Suprapubic skin (tissue), 4 donors: ENCODE results near the gene MMP8. TPM values are rescaled to one million over a fixed set of nuclear protein-coding genes. Genes with fewer than 3 reads are reported as not detected.

Experiments
- total RNA-seq, 4 donors: library from RNA; depleted of rRNA; stranded (reverse); fragments of >200 nt; gene quantifications; one replicate each; pipeline ENCODE4 v1.1.0, GENCODE V29; 2016

Gene MMP8
- total RNA-seq, 4 donors from 2014 or later, result 0.15 TPM; not detected in 3

Other genes starting within 250 kb of the MMP8 start
- gene MMP7, start 194.2 kb downstream of the MMP8 start, total RNA-seq, result 100 to 1,000 TPM in 1 of 4 donors, 10 to 100 TPM in 3; 29.9 to 155 (median 81.8) TPM
- not detected for gene MMP20, start 99.6 kb downstream of the MMP8 start, total RNA-seq
- gene MMP27, start 19.2 kb downstream of the MMP8 start, total RNA-seq, result under 1 TPM in 1 of 4 donors, not detected in 3; 0.65 TPM
- not detected for gene MMP10, start 55.7 kb upstream of the MMP8 start, total RNA-seq
- gene MMP1, start 73.2 kb upstream of the MMP8 start, total RNA-seq, result under 1 TPM in 1 of 4 donors, not detected in 3; 0.40 TPM
- gene MMP3, start 118.7 kb upstream of the MMP8 start, total RNA-seq, result 10 to 100 TPM in 1 of 4 donors, 1 to 10 TPM in 3; 1.4 to 17.2 (median 4.6) TPM
- not detected for gene MMP12, start 150.0 kb upstream of the MMP8 start, total RNA-seq
- 1 to 10 TPM in 1 of 4 donors, under 1 TPM in 1, not detected in 2; 0.72 to 3.3 TPM for gene MMP13, start 230.8 kb upstream of the MMP8 start, total RNA-seq